Activated gamma-delta T cell treated with anti-CD3 and anti-CD28 coated beads, Interleukin-2, amount 50 U/mL, for 16 hours (primary cell): ENCODE data around the gene KRTAP10-4.
"Not testable (repeated sequence)": the region's sequence is repeated elsewhere in the genome, so short reads cannot be mapped to it uniquely, and the experiment has no call there.

Experiments
- DNase-seq: peaks from one replicate; pipeline ENCODE4 v3.0.0-alpha.2; 2020; ENCODE audit warnings: low read depth

KRTAP10-4 gene

GRCh38 chr21:44557491-44558328 is 15.8 kb upstream of the KRTAP10-4 start:
- DNase-seq: no peak

GRCh38 chr21:44558329-44558675 is 15.2 kb upstream of the KRTAP10-4 start:
- not testable (repeated sequence) for DNase-seq

- DNase-seq: no peak
Measured at GRCh38 chr21:44558695-44559094, 14.8 kb upstream of the KRTAP10-4 start, which contains the start of gene KRTAP10-3. TSS of gene KRTAP10-3 (minus strand) at chr21:44558795. CDS start at chr21:44558715, 80 bp downstream.

- no peak for DNase-seq
Measured at GRCh38 chr21:44564099-44564498, 9.4 kb upstream of the KRTAP10-4 start.

- DNase-seq: no peak
Measured at GRCh38 chr21:44564886-44565598, 8.5 kb upstream of the KRTAP10-4 start.

GRCh38 chr21:44566403-44566802 is 7.1 kb upstream of the KRTAP10-4 start:
- DNase-seq: no peak

GRCh38 chr21:44567481-44568171 is 5.9 kb upstream of the KRTAP10-4 start:
- no peak for DNase-seq

- DNase-seq: no peak
Measured at GRCh38 chr21:44568261-44568660, 5.3 kb upstream of the KRTAP10-4 start.

- DNase-seq: no peak
Measured at GRCh38 chr21:44568667-44569556, 4.6 kb upstream of the KRTAP10-4 start.

- no peak for DNase-seq
Measured at GRCh38 chr21:44569861-44570517, 3.5 kb upstream of the KRTAP10-4 start.

- DNase-seq: no peak
Measured at GRCh38 chr21:44571296-44571695, 2.2 kb upstream of the KRTAP10-4 start.

GRCh38 chr21:44571844-44572782 is 1.4 kb upstream of the KRTAP10-4 start:
- no peak for DNase-seq

GRCh38 chr21:44572959-44573583 is 458 bp upstream of the KRTAP10-4 start:
- DNase-seq: no peak

- no peak for DNase-seq
Measured at GRCh38 chr21:44574457-44575306, 1.2 kb downstream of the KRTAP10-4 start.

- no peak for DNase-seq
Measured at GRCh38 chr21:44575307-44576024, 1.9 kb downstream of the KRTAP10-4 start.

GRCh38 chr21:44576025-44576420 is 2.5 kb downstream of the KRTAP10-4 start:
- DNase-seq: no peak

GRCh38 chr21:44578371-44579055 is 5.0 kb downstream of the KRTAP10-4 start:
- no peak for DNase-seq
